GM21723 (cell line): Measurements from ENCODE around the gene PALD1.
"Not testable (repeated sequence)": the region's sequence is repeated elsewhere in the genome, so short reads cannot be mapped to it uniquely, and the experiment has no call there.

Experiments
- ATAC-seq: cut with Tn5 transposase; IDR thresholded peaks from one replicate; pipeline ENCODE4 v1.9.1; 2021; ENCODE audit warnings: mild to moderate bottlenecking, moderate library complexity; ENCODE audit not compliant: unreplicated experiment

PALD1 gene

GRCh38 chr10:70481831-70482530, 3.4 kb downstream of the PALD1 start:
- no peak for ATAC-seq

- ATAC-seq, result no peak
Measured at GRCh38 chr10:70482982-70483760, 4.6 kb downstream of the PALD1 start.

GRCh38 chr10:70483872-70484271, 5.3 kb downstream of the PALD1 start:
- ATAC-seq, result not testable (repeated sequence)

- no peak for ATAC-seq
Measured at GRCh38 chr10:70487824-70488223, 9.3 kb downstream of the PALD1 start.

GRCh38 chr10:70490142-70490541, 11.6 kb downstream of the PALD1 start:
- no peak for ATAC-seq

- ATAC-seq, result no peak
Measured at GRCh38 chr10:70491614-70492013, 13.0 kb downstream of the PALD1 start.

- ATAC-seq, result no peak
Measured at GRCh38 chr10:70492786-70493659, 14.5 kb downstream of the PALD1 start.

GRCh38 chr10:70493660-70494234, 15.2 kb downstream of the PALD1 start:
- ATAC-seq, result peak; percentile 74

GRCh38 chr10:70494536-70494935, 16.0 kb downstream of the PALD1 start:
- ATAC-seq, result no peak

GRCh38 chr10:70494966-70495365, 16.4 kb downstream of the PALD1 start:
- no peak for ATAC-seq

- no peak for ATAC-seq
Measured at GRCh38 chr10:70495691-70496261, 17.2 kb downstream of the PALD1 start.

GRCh38 chr10:70496341-70497119, 18.0 kb downstream of the PALD1 start:
- ATAC-seq, result no peak

- ATAC-seq, result no peak
Measured at GRCh38 chr10:70497120-70497545, 18.6 kb downstream of the PALD1 start.

- no peak for ATAC-seq
Measured at GRCh38 chr10:70498970-70499835, 20.6 kb downstream of the PALD1 start.

GRCh38 chr10:70499836-70500167, 21.2 kb downstream of the PALD1 start:
- no peak for ATAC-seq

- ATAC-seq, result no peak
Measured at GRCh38 chr10:70500368-70500767, 21.8 kb downstream of the PALD1 start.

GRCh38 chr10:70500812-70501301, 22.3 kb downstream of the PALD1 start:
- no peak for ATAC-seq

- ATAC-seq, result no peak
Measured at GRCh38 chr10:70502406-70502805, 23.8 kb downstream of the PALD1 start.

- ATAC-seq, result no peak
Measured at GRCh38 chr10:70503776-70504175, 25.2 kb downstream of the PALD1 start.
